Esophagus squamous epithelium (tissue), 4 donors: ENCODE measurements around the gene MAN2B1.
"Not testable (repeated sequence)": the region's sequence is repeated elsewhere in the genome, so short reads cannot be mapped to it uniquely, and the experiment has no call there.

Experiments used
- CTCF ChIP-seq, 6 experiments: fragments of 450-650 bp in 4 of 6; fragments of 200-600 bp in 2 of 6; sonication (generic) in 2 of 6; IDR thresholded peaks; one replicate each; pipeline ENCODE4 v1.5.1; 2016 to 2019; ENCODE audit warnings: antibody characterized with exemption in 6 of 6, mild to moderate bottlenecking in 4 of 6, moderate library complexity in 4 of 6
- POLR2A ChIP-seq, 4 donors: fragments of 450-650 bp; IDR thresholded peaks; one replicate each; pipeline ENCODE4 v1.6.1; 2017; ENCODE audit warnings: antibody characterized with exemption in 4 of 4, mild to moderate bottlenecking in 4 of 4, moderate library complexity in 3 of 4

GRCh38 chr19:12643716-12644115, 22.8 kb downstream of the MAN2B1 start:
- not testable (repeated sequence) for TF ChIP-seq CTCF, POLR2A (IDR thresholded peaks at IDR 0.05)
